GM23338 (cell line): Measurements from ENCODE around the gene NFE2L3. TPM values are rescaled to one million over a fixed set of nuclear protein-coding genes. Genes with fewer than 3 reads are reported as not detected.

Source experiments
- ATAC-seq: fragments of 200-7000 bp; cut with Tn5 transposase; 3 replicates; pipeline ENCODE4 v1.9.1; 2020
- DNase-seq: peaks from one replicate; pipeline ENCODE4 v3.0.0-alpha.2; 2015; ENCODE audit warnings: low spot score
- H2AFZ ChIP-seq: fragments of 200-600 bp; sonication (generic); 2 replicates; pipeline ENCODE4 v1.8.0; 2016; ENCODE audit warnings: antibody characterized with exemption, mild to moderate bottlenecking, moderate library complexity
- H3F3A ChIP-seq: fragments of 200-600 bp; sonication (generic); replicated peaks from 2 replicates; pipeline ENCODE4 v1.8.0; 2017; ENCODE audit warnings: antibody characterized with exemption, mixed run types, low read depth
- H3K27ac ChIP-seq: fragments of 200-600 bp; sonication (generic); 2 replicates; pipeline ENCODE4 v1.6.1; 2016; ENCODE audit warnings: low read depth
- H3K27me3 ChIP-seq: fragments of 200-600 bp; sonication (generic); 2 replicates; pipeline ENCODE4 v1.8.0; 2016; ENCODE audit warnings: mild to moderate bottlenecking, mixed run types, moderate library complexity; ENCODE audit not compliant: insufficient read depth
- H3K36me3 ChIP-seq: fragments of 200-600 bp; sonication (generic); 2 replicates; pipeline ENCODE4 v1.8.0; 2016; ENCODE audit warnings: mild to moderate bottlenecking; ENCODE audit not compliant: insufficient read depth
- H3K4me1 ChIP-seq: fragments of 200-600 bp; sonication (generic); 2 replicates; pipeline ENCODE4 v1.8.0; 2016; ENCODE audit warnings: mild to moderate bottlenecking, moderate library complexity; ENCODE audit not compliant: insufficient read depth
- H3K4me2 ChIP-seq: fragments of 200-600 bp; sonication (generic); 2 replicates; pipeline ENCODE4 v1.7.1; 2017; ENCODE audit warnings: mixed run types
- H3K4me3 ChIP-seq: fragments of 200-600 bp; sonication (generic); 2 replicates; pipeline ENCODE4 v1.6.1; 2016; ENCODE audit warnings: mixed run types
- H3K79me2 ChIP-seq: fragments of 200-600 bp; sonication (generic); replicated peaks from 2 replicates; pipeline ENCODE4 v1.8.0; 2017; ENCODE audit warnings: mild to moderate bottlenecking; ENCODE audit not compliant: insufficient read depth
- H3K9me2 ChIP-seq: fragments of 200-600 bp; sonication (generic); 2 replicates; pipeline ENCODE4 v1.8.0; 2017; ENCODE audit not compliant: insufficient read depth
- H4K20me1 ChIP-seq: fragments of 200-600 bp; sonication (generic); replicated peaks from 2 replicates; pipeline ENCODE4 v1.8.0; 2017; ENCODE audit warnings: mild to moderate bottlenecking; ENCODE audit not compliant: insufficient read depth
- H3K27ac Mint-ChIP-seq: 2 replicates; pipeline ENCODE4 v1.8.0; 2020; ENCODE audit warnings: inconsistent platforms, mild to moderate bottlenecking, moderate library complexity, mixed read lengths
- H3K27me3 Mint-ChIP-seq: 3 replicates; pipeline ENCODE4 v1.8.0; 2022; ENCODE audit warnings: low read depth, mild to moderate bottlenecking, moderate library complexity, mixed read lengths, inconsistent platforms; ENCODE audit not compliant: insufficient read depth, poor library complexity
- H3K36me3 Mint-ChIP-seq: 3 replicates; pipeline ENCODE4 v1.8.0; 2021; ENCODE audit warnings: low read depth, mild to moderate bottlenecking, inconsistent platforms, moderate library complexity, mixed read lengths
- H3K4me1 Mint-ChIP-seq: 3 replicates; pipeline ENCODE4 v1.8.0; 2020; ENCODE audit warnings: mild to moderate bottlenecking, inconsistent platforms, mixed read lengths
- H3K4me3 Mint-ChIP-seq: 3 replicates; pipeline ENCODE4 v1.8.0; 2021; ENCODE audit warnings: moderate library complexity, mild to moderate bottlenecking, inconsistent platforms, mixed read lengths
- H3K9me3 Mint-ChIP-seq: 3 replicates; pipeline ENCODE4 v1.8.0; 2020; ENCODE audit warnings: moderate library complexity, mild to moderate bottlenecking, inconsistent platforms, mixed read lengths
- CREB1 ChIP-seq: fragments of 250-450 bp; sonication (Bioruptor Pico); IDR thresholded peaks from 2 replicates; pipeline ENCODE4 v1.5.0; 2020; ENCODE audit warnings: low read depth, mild to moderate bottlenecking, moderate library complexity
- EZH2 ChIP-seq: fragments of 200-600 bp; sonication (generic); IDR thresholded peaks from one replicate; pipeline ENCODE4 v1.8.0; 2017; ENCODE audit warnings: antibody characterized with exemption, mild to moderate bottlenecking, low read depth; ENCODE audit not compliant: unreplicated experiment
- NANOG ChIP-seq: IDR thresholded peaks from 2 replicates; pipeline ENCODE4 v1.6.1; 2016; ENCODE audit warnings: antibody characterized with exemption, borderline replicate concordance
- POLR2AphosphoS5 ChIP-seq: IDR thresholded peaks from 2 replicates; pipeline ENCODE4 v1.6.1; 2016; ENCODE audit warnings: antibody characterized with exemption, low read depth
- ZNF331 ChIP-seq: fragments of 250-450 bp; sonication (Bioruptor Pico); IDR thresholded peaks from 2 replicates; pipeline ENCODE4 v1.5.0; 2020; ENCODE audit warnings: low read depth, mild to moderate bottlenecking, moderate library complexity
- polyA plus RNA-seq: library from polyadenylated mRNA; unstranded; fragments of >200 nt; fragmentation: Nextera tagmentation; extraction: Ambion mirVana; gene quantifications from 2 replicates; pipeline ENCODE4 v1.2.1, GENCODE V29; 2016
- total RNA-seq: library from RNA; depleted of rRNA; stranded (reverse); fragments of >200 nt; shearing (Covaris generic); gene quantifications from 2 replicates; pipeline ENCODE4 v1.2.3, GENCODE V29; 2014
- TF ChIP-seq, protein P1 (sequence below): IDR thresholded peaks from one replicate; pipeline ENCODE4 v1.6.1; 2018; ENCODE audit warnings: antibody characterized with exemption; ENCODE audit not compliant: unreplicated experiment
- TF ChIP-seq, protein P2 (sequence below): IDR thresholded peaks from 2 replicates; pipeline ENCODE4 v1.6.1; 2016; ENCODE audit warnings: antibody characterized with exemption

NFE2L3 gene
- total and polyA plus RNA-seq, 2 experiments from 2014 or later: 62.0 to 142 TPM

DNA sequence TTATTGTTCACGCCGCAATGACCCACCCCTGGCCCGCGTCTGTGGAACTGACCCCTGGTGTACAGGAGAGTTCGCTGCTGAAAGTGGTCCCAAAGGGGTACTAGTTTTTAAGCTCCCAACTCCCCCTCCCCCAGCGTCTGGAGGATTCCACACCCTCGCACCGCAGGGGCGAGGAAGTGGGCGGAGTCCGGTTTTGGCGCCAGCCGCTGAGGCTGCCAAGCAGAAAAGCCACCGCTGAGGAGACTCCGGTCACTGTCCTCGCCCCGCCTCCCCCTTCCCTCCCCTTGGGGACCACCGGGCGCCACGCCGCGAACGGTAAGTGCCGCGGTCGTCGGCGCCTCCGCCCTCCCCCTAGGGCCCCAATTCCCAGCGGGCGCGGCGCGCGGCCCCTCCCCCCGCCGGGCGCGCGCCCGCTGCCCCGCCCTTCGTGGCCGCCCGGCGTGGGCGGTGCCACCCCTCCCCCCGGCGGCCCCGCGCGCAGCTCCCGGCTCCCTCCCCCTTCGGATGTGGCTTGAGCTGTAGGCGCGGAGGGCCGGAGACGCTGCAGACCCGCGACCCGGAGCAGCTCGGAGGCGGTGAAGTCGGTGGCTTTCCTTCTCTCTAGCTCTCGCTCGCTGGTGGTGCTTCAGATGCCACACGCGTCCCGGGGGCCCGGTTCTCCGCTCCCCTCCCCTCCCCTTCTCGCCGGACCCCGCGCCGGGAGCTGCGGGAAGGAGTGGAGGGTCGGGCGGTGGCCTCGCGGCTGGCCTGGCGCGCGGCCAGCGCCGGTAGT, 49.4 kb downstream of the NFE2L3 start, which contains the start of gene CBX3:
Gene CBX3 (plus strand): TSS at position 499 of the 772 bp plus-strand sequence. CDS start 1,254 bp downstream, outside the sequence.
- Histone ChIP-seq H4K20me1 (peaks cover 51% of the 10 kb centered on the region), H3K9me2 (no peaks in the 10 kb centered on the region), H3K4me1 (peaks cover 28% of the 10 kb centered on the region), H3K4me2 (peak within 1 kb of the TSS; percentile 81), H2AFZ (no peak within 1 kb of the TSS), H3F3A (peaks cover 8% of the 10 kb centered on the region), H3K27ac (peak within 1 kb of the TSS; percentile 99), H3K4me3 (peak within 1 kb of the TSS; percentile 71), H3K36me3 (peaks cover 41% of the 10 kb centered on the region), H3K79me2 (peaks cover 85% of the 10 kb centered on the region), H3K27me3 (no peaks in the 10 kb centered on the region)
- Mint-ChIP-seq H3K4me1 (peaks cover 32% of the 10 kb centered on the region), H3K27ac (peak within 1 kb of the TSS; percentile 100), H3K9me3 (peaks cover 18% of the 10 kb centered on the region), H3K36me3 (peaks cover 90% of the 10 kb centered on the region), H3K4me3 (peak within 1 kb of the TSS; percentile 100), H3K27me3 (peaks cover 46% of the 10 kb centered on the region)
- DNase-seq: peak; percentile 96
- peak; percentile 52 for ATAC-seq
- TF ChIP-seq ZNF331 (CRISPR knock-in tag) (no peak), NANOG (no peak), POLR2AphosphoS5 (peak; percentile 68), EZH2 (no peak), CREB1 (CRISPR knock-in tag) (peak; percentile 48)
- TF ChIP-seq, protein P1, sequence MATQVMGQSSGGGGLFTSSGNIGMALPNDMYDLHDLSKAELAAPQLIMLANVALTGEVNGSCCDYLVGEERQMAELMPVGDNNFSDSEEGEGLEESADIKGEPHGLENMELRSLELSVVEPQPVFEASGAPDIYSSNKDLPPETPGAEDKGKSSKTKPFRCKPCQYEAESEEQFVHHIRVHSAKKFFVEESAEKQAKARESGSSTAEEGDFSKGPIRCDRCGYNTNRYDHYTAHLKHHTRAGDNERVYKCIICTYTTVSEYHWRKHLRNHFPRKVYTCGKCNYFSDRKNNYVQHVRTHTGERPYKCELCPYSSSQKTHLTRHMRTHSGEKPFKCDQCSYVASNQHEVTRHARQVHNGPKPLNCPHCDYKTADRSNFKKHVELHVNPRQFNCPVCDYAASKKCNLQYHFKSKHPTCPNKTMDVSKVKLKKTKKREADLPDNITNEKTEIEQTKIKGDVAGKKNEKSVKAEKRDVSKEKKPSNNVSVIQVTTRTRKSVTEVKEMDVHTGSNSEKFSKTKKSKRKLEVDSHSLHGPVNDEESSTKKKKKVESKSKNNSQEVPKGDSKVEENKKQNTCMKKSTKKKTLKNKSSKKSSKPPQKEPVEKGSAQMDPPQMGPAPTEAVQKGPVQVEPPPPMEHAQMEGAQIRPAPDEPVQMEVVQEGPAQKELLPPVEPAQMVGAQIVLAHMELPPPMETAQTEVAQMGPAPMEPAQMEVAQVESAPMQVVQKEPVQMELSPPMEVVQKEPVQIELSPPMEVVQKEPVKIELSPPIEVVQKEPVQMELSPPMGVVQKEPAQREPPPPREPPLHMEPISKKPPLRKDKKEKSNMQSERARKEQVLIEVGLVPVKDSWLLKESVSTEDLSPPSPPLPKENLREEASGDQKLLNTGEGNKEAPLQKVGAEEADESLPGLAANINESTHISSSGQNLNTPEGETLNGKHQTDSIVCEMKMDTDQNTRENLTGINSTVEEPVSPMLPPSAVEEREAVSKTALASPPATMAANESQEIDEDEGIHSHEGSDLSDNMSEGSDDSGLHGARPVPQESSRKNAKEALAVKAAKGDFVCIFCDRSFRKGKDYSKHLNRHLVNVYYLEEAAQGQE: no peak
- TF ChIP-seq, protein P2, sequence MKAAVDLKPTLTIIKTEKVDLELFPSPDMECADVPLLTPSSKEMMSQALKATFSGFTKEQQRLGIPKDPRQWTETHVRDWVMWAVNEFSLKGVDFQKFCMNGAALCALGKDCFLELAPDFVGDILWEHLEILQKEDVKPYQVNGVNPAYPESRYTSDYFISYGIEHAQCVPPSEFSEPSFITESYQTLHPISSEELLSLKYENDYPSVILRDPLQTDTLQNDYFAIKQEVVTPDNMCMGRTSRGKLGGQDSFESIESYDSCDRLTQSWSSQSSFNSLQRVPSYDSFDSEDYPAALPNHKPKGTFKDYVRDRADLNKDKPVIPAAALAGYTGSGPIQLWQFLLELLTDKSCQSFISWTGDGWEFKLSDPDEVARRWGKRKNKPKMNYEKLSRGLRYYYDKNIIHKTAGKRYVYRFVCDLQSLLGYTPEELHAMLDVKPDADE: no peak
